ENCODE results near the gene EVL. TPM values are rescaled to one million over a fixed set of nuclear protein-coding genes. Genes with fewer than 3 reads are reported as not detected.

The EVL gene
- total and polyA plus RNA-seq, 2 donors, result 233 to 240 TPM

DNA sequence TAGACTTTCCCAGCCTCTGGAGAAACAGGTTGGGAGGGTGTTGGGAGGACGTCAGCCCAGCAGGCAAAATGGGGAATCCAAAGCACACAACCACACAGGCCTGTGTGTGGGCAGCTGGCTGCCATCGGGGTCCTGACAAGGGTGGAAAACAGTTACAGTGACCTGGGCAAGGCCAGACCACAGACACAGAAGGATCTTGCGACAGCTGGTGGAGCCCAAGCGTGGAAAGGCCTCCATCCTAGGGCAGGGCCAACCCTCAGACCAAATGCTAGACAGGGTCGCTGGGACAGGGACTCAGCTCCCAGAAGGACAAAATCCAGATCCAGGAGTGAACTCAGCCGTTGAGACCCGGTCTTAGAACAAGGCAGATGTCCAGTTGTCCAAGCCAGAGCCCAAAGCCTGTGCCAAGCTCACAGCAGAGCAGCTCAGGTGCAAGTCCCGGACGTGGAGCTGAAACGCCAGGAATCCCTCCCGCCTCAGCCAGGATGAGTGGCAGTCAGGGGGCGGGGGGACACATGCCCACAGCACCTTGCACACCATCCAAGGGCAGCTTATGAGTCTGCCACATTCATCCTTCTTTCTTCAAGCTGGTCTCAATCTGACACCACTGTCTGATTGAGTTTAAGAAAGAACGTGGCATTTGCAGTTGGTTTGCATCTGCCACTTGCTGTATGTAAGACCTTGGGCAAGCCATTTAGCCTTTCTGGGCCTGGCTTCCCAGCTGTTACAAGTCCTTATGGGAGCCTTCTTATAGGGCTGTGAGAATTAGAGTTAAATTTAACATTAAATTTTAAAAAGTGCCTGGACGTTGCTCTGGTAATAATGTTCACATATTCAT is 56.6 kb downstream of the EVL start:
- DNase-seq (ENCODE audit: low read depth in 6 of 9, low spot score in 9 of 9), result no peak
- no peaks in the 10 kb centered on the region for H3K27me3 ChIP-seq (ENCODE audit: control insufficient read depth in 2 of 2, insufficient read depth in 1 of 2, low read length in 1 of 2)
- H3K27ac ChIP-seq (ENCODE audit: low read depth in 1 of 2, low read length in 1 of 2), result no peak overlapping the region
- 98% methylated on average over 14 of the region's 14 CpGs for WGBS
- no peaks in the 10 kb centered on the region for H3K9me3 ChIP-seq (ENCODE audit: control insufficient read depth in 2 of 2, insufficient read depth in 1 of 2, low read length in 1 of 2)
- H3K36me3 ChIP-seq (ENCODE audit: control insufficient read depth in 2 of 2, insufficient read depth in 2 of 2, low read length in 1 of 2), result peaks cover 88 to 98% of the 10 kb centered on the region in 2 donors
- no peaks in the 10 kb centered on the region for H3K4me1 ChIP-seq (ENCODE audit: control insufficient read depth in 2 of 2, insufficient read depth in 2 of 2, low read length in 2 of 2)
- no peak overlapping the region for H3K4me3 ChIP-seq (ENCODE audit: low read length in 2 of 2)

DNA sequence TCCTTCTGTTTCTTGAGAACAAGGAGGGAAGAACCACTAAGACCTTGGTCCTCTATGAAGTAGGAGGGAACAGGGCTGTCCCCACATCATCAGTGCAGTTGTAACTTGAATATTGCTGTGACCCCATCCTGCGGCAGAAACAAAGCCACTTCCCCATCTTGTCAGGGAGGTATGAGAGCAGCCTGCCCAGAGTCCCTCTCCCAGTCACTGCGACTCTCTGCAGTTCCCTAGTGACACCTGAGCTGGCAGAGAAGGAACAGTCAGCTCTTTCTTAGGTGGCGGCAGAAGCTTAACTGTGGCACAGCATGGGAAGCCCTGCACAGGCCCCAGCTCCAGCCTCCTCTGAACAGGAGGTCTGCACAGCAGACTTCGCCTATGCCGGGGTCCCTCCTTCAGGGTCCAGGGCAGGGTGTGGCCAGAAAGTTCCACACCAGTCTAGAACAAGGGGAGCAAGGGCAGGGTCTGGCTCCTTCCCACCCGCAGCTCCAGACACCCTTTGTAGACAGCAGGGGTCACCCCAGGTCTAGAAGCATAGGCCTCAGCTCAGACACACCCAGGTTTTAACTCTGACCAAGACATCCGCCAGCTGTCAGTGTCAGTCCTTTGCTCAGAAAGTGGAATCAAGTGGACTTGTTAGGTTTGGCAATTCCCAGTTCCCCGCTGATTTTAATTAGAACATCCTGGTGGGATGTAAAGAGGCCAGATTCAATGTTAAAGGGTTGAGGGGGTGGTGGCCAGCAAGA is 57.4 kb downstream of the EVL start:
- no peak for DNase-seq (ENCODE audit: low read depth in 6 of 9, low spot score in 9 of 9)

DNA sequence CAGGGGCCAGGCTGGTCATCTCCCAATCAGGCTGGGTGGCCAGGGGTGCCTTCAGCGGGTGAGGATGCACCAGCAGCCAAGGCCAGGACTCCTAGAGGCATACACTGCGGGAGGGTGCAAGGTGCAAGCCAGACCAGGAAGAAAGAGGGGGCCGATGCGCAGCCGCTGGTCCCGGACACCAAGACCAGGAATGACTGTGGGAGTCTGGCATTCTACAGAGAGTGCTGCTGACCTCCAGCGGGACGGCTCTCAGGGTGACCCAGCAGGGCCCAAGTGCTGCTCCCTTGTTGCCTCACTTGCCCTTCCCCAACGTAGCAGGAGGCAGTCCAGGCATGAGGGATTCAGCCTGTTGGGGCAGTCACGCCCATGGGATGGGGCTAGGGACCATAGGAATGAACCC is 58.4 kb downstream of the EVL start:
- WGBS, result 97% methylated on average over 10 of the region's 10 CpGs
- no peaks in the 10 kb centered on the region for H3K9me3 ChIP-seq (ENCODE audit: control insufficient read depth in 2 of 2, insufficient read depth in 1 of 2, low read length in 1 of 2)
- DNase-seq (ENCODE audit: low read depth in 6 of 9, low spot score in 9 of 9), result no peak
- H3K27ac ChIP-seq (ENCODE audit: low read depth in 1 of 2, low read length in 1 of 2), result no peak overlapping the region
- no peak overlapping the region for H3K4me3 ChIP-seq (ENCODE audit: low read length in 2 of 2)
- H3K4me1 ChIP-seq (ENCODE audit: control insufficient read depth in 2 of 2, insufficient read depth in 2 of 2, low read length in 2 of 2), result no peaks in the 10 kb centered on the region
- H3K27me3 ChIP-seq (ENCODE audit: control insufficient read depth in 2 of 2, insufficient read depth in 1 of 2, low read length in 1 of 2), result no peaks in the 10 kb centered on the region
- peaks cover 88 to 98% of the 10 kb centered on the region in 2 donors for H3K36me3 ChIP-seq (ENCODE audit: control insufficient read depth in 2 of 2, insufficient read depth in 2 of 2, low read length in 1 of 2)

More for the DNA sequence above, 57.4 kb downstream of the EVL start:
- no peaks in the 10 kb centered on the region for H3K9me3 ChIP-seq (ENCODE audit: control insufficient read depth in 2 of 2, insufficient read depth in 1 of 2, low read length in 1 of 2)
- no peaks in the 10 kb centered on the region for H3K27me3 ChIP-seq (ENCODE audit: control insufficient read depth in 2 of 2, insufficient read depth in 1 of 2, low read length in 1 of 2)
- 97% methylated on average over 8 of the region's 8 CpGs for WGBS
- no peak overlapping the region for H3K4me3 ChIP-seq (ENCODE audit: low read length in 2 of 2)
- H3K36me3 ChIP-seq (ENCODE audit: control insufficient read depth in 2 of 2, insufficient read depth in 2 of 2, low read length in 1 of 2), result peaks cover 88 to 98% of the 10 kb centered on the region in 2 donors
- H3K27ac ChIP-seq (ENCODE audit: low read depth in 1 of 2, low read length in 1 of 2), result no peak overlapping the region
- H3K4me1 ChIP-seq (ENCODE audit: control insufficient read depth in 2 of 2, insufficient read depth in 2 of 2, low read length in 2 of 2), result no peaks in the 10 kb centered on the region

DNA sequence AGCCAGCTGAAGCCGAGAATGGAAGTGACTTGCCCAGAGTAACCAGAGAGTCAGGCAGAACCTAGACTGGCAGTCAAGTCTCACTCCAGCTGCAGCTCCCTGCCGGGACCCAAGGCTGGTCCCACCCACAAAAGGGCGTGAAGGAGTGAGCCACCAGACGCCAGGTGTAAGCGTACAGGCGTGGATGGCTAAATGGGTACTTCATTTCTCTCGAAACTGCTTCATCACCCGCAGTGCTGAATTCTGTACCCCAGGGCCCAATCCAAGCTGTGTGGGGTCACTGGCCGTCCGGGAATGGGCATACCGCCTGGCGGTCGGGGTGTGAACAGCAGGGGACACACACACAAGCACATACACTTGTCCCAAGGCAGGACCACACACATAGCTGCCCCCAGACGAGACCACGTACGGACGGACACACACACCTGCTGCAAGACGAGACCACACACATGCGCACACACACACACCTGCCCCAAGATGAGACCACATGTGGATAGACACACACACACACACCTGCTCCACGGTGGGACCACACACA is 59.4 kb downstream of the EVL start:
- Histone ChIP-seq H3K36me3 (ENCODE audit: control insufficient read depth in 2 of 2, insufficient read depth in 2 of 2, low read length in 1 of 2) (peaks cover 88 to 98% of the 10 kb centered on the region in 2 donors), H3K4me3 (ENCODE audit: low read length in 2 of 2) (no peak overlapping the region), H3K27me3 (ENCODE audit: control insufficient read depth in 2 of 2, insufficient read depth in 1 of 2, low read length in 1 of 2) (no peaks in the 10 kb centered on the region), H3K4me1 (ENCODE audit: control insufficient read depth in 2 of 2, insufficient read depth in 2 of 2, low read length in 2 of 2) (no peaks in the 10 kb centered on the region), H3K27ac (ENCODE audit: low read depth in 1 of 2, low read length in 1 of 2) (no peak overlapping the region), H3K9me3 (ENCODE audit: control insufficient read depth in 2 of 2, insufficient read depth in 1 of 2, low read length in 1 of 2) (no peaks in the 10 kb centered on the region)
- 95% methylated on average over 20 of the region's 20 CpGs for WGBS
- DNase-seq (ENCODE audit: low read depth in 6 of 9, low spot score in 9 of 9), result no peak

DNA sequence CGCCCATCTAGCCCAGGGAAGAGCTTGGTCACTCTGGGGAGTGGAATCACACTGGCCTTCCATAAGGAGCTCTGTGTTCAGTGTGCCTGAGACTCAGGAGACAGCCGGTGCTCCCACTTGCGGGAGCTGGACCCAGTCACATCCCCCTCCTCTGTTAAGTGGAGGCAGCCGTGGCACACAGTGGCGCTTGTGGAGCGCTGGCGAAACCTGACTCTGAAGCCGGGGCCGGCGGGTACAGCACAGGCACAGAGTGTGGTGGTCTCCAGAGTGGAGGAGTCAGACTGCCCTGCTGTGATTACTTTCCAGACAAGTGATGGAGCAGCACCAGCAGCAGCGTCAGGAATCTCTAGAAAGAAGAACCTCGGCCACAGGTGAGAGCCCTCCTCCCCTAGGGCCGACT is 61.2 kb downstream of the EVL start:
- Histone ChIP-seq H3K4me1 (ENCODE audit: control insufficient read depth in 2 of 2, insufficient read depth in 2 of 2, low read length in 2 of 2) (no peaks in the 10 kb centered on the region), H3K36me3 (ENCODE audit: control insufficient read depth in 2 of 2, insufficient read depth in 2 of 2, low read length in 1 of 2) (peaks cover 95 to 98% of the 10 kb centered on the region in 2 donors), H3K4me3 (ENCODE audit: low read length in 2 of 2) (no peak overlapping the region), H3K27ac (ENCODE audit: low read depth in 1 of 2, low read length in 1 of 2) (no peak overlapping the region), H3K27me3 (ENCODE audit: control insufficient read depth in 2 of 2, insufficient read depth in 1 of 2, low read length in 1 of 2) (no peaks in the 10 kb centered on the region), H3K9me3 (ENCODE audit: control insufficient read depth in 2 of 2, insufficient read depth in 1 of 2, low read length in 1 of 2) (no peaks in the 10 kb centered on the region)
- 93% methylated on average over 13 of the region's 13 CpGs for WGBS
- DNase-seq (ENCODE audit: low read depth in 6 of 9, low spot score in 9 of 9), result no peak

DNA sequence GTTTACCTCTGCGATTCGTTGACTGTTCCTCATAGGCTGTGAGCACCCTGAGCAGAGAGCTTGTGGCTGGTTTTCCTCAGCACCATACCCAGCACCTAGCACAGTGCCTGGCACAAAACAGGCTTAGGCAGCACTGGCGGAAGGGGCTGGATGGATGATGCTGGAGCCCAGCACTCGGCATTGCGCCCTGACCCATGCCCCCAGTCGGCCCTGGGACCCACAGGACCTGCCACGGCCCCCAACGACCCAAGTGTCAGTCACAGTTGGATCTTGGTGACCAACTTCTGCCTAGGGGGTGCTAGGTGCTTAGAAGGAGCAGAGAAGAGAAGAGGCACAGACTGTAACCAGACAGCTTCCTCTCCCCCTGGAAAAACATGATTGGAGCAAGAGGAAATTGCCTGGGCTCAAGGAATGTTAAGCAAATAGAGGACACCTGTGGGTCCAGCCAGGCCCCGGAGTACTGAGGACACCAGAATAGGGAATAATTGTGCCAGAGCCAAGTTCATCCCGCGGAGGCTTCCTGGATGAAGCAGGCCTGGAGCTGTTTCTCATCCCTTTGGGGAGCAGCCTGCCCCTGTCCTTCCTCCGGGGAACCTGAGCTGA is 62.7 kb downstream of the EVL start:
- WGBS, result 97% methylated on average over 12 of the region's 12 CpGs
- H3K9me3 ChIP-seq (ENCODE audit: control insufficient read depth in 2 of 2, insufficient read depth in 1 of 2, low read length in 1 of 2), result no peaks in the 10 kb centered on the region
- peaks cover 97 to 98% of the 10 kb centered on the region in 2 donors for H3K36me3 ChIP-seq (ENCODE audit: control insufficient read depth in 2 of 2, insufficient read depth in 2 of 2, low read length in 1 of 2)
- no peaks in the 10 kb centered on the region for H3K27me3 ChIP-seq (ENCODE audit: control insufficient read depth in 2 of 2, insufficient read depth in 1 of 2, low read length in 1 of 2)
- H3K4me1 ChIP-seq (ENCODE audit: control insufficient read depth in 2 of 2, insufficient read depth in 2 of 2, low read length in 2 of 2), result no peaks in the 10 kb centered on the region
- no peak for DNase-seq (ENCODE audit: low read depth in 6 of 9, low spot score in 9 of 9)
- H3K4me3 ChIP-seq (ENCODE audit: low read length in 2 of 2), result no peak overlapping the region
- H3K27ac ChIP-seq (ENCODE audit: low read depth in 1 of 2, low read length in 1 of 2), result no peak overlapping the region

DNA sequence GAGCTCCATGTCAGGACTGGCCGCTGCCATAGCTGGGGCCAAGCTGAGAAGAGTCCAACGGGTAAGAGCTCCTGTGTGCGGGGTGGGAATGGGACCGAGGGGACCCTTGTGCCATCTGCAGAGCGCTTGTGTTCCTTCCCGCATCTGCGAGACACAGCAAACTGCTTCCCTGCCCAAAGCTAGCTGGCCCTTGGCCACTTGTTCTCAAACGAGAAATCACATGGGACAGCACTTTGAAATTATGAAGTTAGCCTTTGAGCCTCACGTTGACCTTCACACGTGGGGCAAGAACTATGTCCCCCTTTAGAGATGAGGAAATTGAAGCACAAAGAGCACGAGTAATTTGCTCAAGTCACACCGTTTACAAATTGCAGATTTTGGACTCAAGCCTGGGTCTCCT is 63.5 kb downstream of the EVL start:
- no peaks in the 10 kb centered on the region for H3K9me3 ChIP-seq (ENCODE audit: control insufficient read depth in 2 of 2, insufficient read depth in 1 of 2, low read length in 1 of 2)
- H3K36me3 ChIP-seq (ENCODE audit: control insufficient read depth in 2 of 2, insufficient read depth in 2 of 2, low read length in 1 of 2), result peaks cover 96 to 98% of the 10 kb centered on the region in 2 donors
- no peaks in the 10 kb centered on the region for H3K27me3 ChIP-seq (ENCODE audit: control insufficient read depth in 2 of 2, insufficient read depth in 1 of 2, low read length in 1 of 2)
- no peaks in the 10 kb centered on the region for H3K4me1 ChIP-seq (ENCODE audit: control insufficient read depth in 2 of 2, insufficient read depth in 2 of 2, low read length in 2 of 2)
- H3K4me3 ChIP-seq (ENCODE audit: low read length in 2 of 2), result no peak overlapping the region
- 98% methylated on average over 12 of the region's 12 CpGs for WGBS
- no peak overlapping the region for H3K27ac ChIP-seq (ENCODE audit: low read depth in 1 of 2, low read length in 1 of 2)
- DNase-seq (ENCODE audit: low read depth in 6 of 9, low spot score in 9 of 9), result no peak

DNA sequence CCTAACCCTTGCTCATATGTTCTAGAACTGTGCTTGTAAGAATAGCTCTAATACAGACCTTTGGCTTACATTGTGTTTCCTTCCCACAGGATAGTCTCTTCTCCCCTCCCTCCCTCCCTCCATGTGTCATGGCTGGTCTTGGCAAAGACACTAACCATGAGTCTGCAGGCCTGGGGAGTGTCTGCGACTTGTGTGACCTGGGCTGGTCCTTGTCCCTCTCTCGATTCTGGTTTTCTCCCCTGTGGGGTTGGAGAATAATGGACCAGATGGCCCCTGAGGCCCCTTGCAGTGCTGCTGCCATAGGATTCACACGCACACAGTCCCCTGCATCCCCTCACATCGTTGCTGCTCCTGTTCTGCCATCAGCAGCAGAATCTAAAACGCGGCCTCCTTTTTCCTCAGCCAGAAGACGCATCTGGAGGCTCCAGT is 64.0 kb downstream of the EVL start:
- 95% methylated on average over 7 of the region's 7 CpGs for WGBS
- no peaks in the 10 kb centered on the region for H3K9me3 ChIP-seq (ENCODE audit: control insufficient read depth in 2 of 2, insufficient read depth in 1 of 2, low read length in 1 of 2)
- H3K27me3 ChIP-seq (ENCODE audit: control insufficient read depth in 2 of 2, insufficient read depth in 1 of 2, low read length in 1 of 2), result no peaks in the 10 kb centered on the region
- no peaks in the 10 kb centered on the region for H3K4me1 ChIP-seq (ENCODE audit: control insufficient read depth in 2 of 2, insufficient read depth in 2 of 2, low read length in 2 of 2)
- no peak overlapping the region for H3K4me3 ChIP-seq (ENCODE audit: low read length in 2 of 2)
- H3K27ac ChIP-seq (ENCODE audit: low read depth in 1 of 2, low read length in 1 of 2), result no peak overlapping the region
- no peak for DNase-seq (ENCODE audit: low read depth in 6 of 9, low spot score in 9 of 9)
- peaks cover 96 to 98% of the 10 kb centered on the region in 2 donors for H3K36me3 ChIP-seq (ENCODE audit: control insufficient read depth in 2 of 2, insufficient read depth in 2 of 2, low read length in 1 of 2)

DNA sequence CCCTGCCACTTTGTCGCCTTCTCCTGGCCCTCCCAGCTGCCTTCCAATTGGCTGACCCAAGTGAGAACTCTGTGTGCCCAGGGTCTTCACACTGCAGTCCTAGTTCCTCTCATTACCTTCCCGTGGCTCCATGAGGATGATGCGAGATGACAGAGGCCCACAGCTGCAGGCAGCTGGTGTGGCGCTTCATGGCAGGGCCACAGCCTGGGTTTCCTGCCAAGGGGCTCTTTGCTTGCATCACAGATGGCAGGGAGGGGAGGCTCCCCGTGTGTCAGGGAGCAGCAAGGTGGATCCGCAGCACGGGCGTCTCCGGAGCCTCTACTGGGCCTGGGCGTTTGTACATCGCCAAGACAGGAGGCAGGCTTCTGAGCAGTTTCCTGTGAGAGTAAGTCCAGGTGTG is 65.3 kb downstream of the EVL start:
- Histone ChIP-seq H3K27me3 (ENCODE audit: control insufficient read depth in 2 of 2, insufficient read depth in 1 of 2, low read length in 1 of 2) (no peaks in the 10 kb centered on the region), H3K27ac (ENCODE audit: low read depth in 1 of 2, low read length in 1 of 2) (no peak overlapping the region), H3K4me1 (ENCODE audit: control insufficient read depth in 2 of 2, insufficient read depth in 2 of 2, low read length in 2 of 2) (no peaks in the 10 kb centered on the region), H3K4me3 (ENCODE audit: low read length in 2 of 2) (no peak overlapping the region), H3K36me3 (ENCODE audit: control insufficient read depth in 2 of 2, insufficient read depth in 2 of 2, low read length in 1 of 2) (peaks cover 97 to 100% of the 10 kb centered on the region in 2 donors), H3K9me3 (ENCODE audit: control insufficient read depth in 2 of 2, insufficient read depth in 1 of 2, low read length in 1 of 2) (no peaks in the 10 kb centered on the region)
- DNase-seq (ENCODE audit: low read depth in 6 of 9, low spot score in 9 of 9), result no peak
- 97% methylated on average over 11 of the region's 11 CpGs for WGBS

Measured in thymus (tissue), 11 donors.